WTC11 (cell line): Measurements from ENCODE around the gene RBM4. TPM values are rescaled to one million over a fixed set of nuclear protein-coding genes. Genes with fewer than 3 reads are reported as not detected.

Source experiments
- ATAC-seq: fragments of 200-7000 bp; cut with Tn5 transposase; 2 replicates; pipeline ENCODE4 v1.10.0; 2021; ENCODE audit warnings: mild to moderate bottlenecking, moderate library complexity
- CTCF ChIA-PET: fragments of 300-600 bp; sonication (Branson Sonifier 250); formaldehyde crosslinking; loops from one replicate; lab custom pipeline; 2021; ENCODE audit warnings: antibody characterized with exemption; lab: Charles Lee
- POLR2A ChIA-PET: fragments of 350-600 bp; sonication (Branson Sonifier 250); formaldehyde crosslinking; loops from one replicate; lab custom pipeline; 2021; ENCODE audit warnings: antibody characterized with exemption; lab: Charles Lee
- DNase-seq: peaks from one replicate; pipeline ENCODE4 v3.0.0; 2021; ENCODE audit warnings: low spot score
- H3K27ac Mint-ChIP-seq: 2 replicates; pipeline ENCODE4 v1.8.0; 2021; ENCODE audit warnings: mixed read lengths
- H3K27me3 Mint-ChIP-seq: 2 replicates; pipeline ENCODE4 v1.8.0; 2021; ENCODE audit warnings: low read depth, mild to moderate bottlenecking, moderate library complexity, mixed read lengths
- H3K36me3 Mint-ChIP-seq: 2 replicates; pipeline ENCODE4 v1.8.0; 2021; ENCODE audit warnings: mixed read lengths
- H3K4me1 Mint-ChIP-seq: 2 replicates; pipeline ENCODE4 v1.8.0; 2022; ENCODE audit warnings: mixed read lengths
- H3K4me3 Mint-ChIP-seq: 2 replicates; pipeline ENCODE4 v1.8.0; 2021; ENCODE audit warnings: mild to moderate bottlenecking, moderate library complexity, mixed read lengths
- H3K9me3 Mint-ChIP-seq: 2 replicates; pipeline ENCODE4 v1.8.0; 2021; ENCODE audit warnings: mixed read lengths
- ATF2 ChIP-seq: sonication (generic); formaldehyde crosslinking; IDR thresholded peaks from 2 replicates; pipeline ENCODE4 v1.8.1; 2022; ENCODE audit warnings: low read depth, missing genetic modification reagents, borderline replicate concordance
- CBFB ChIP-seq: sonication (generic); formaldehyde crosslinking; IDR thresholded peaks from 2 replicates; pipeline ENCODE4 v1.8.1; 2022; ENCODE audit warnings: mild to moderate bottlenecking, low read depth, missing genetic modification reagents
- CREB1 ChIP-seq: sonication (generic); formaldehyde crosslinking; IDR thresholded peaks from 2 replicates; pipeline ENCODE4 v1.8.0; 2023; ENCODE audit warnings: mild to moderate bottlenecking, missing genetic modification reagents
- CREM ChIP-seq: sonication (generic); formaldehyde crosslinking; IDR thresholded peaks from 2 replicates; pipeline ENCODE4 v1.8.1; 2022; ENCODE audit warnings: mild to moderate bottlenecking, missing genetic modification reagents, moderate library complexity
- EMX1 ChIP-seq: fragments of 250-450 bp; sonication (Bioruptor Pico); IDR thresholded peaks from 2 replicates; pipeline ENCODE4 v1.8.0; 2021; ENCODE audit warnings: mild to moderate bottlenecking
- ETV6 ChIP-seq: sonication (generic); formaldehyde crosslinking; IDR thresholded peaks from 2 replicates; pipeline ENCODE4 v1.8.1; 2022; ENCODE audit warnings: mild to moderate bottlenecking, missing genetic modification reagents
- GABPB1 ChIP-seq: sonication (generic); formaldehyde crosslinking; IDR thresholded peaks from 2 replicates; pipeline ENCODE4 v1.8.1; 2023; ENCODE audit warnings: mild to moderate bottlenecking, missing genetic modification reagents
- HMGA2 ChIP-seq: fragments of 250-450 bp; sonication (Bioruptor Pico); IDR thresholded peaks from 2 replicates; pipeline ENCODE4 v1.4.0; 2021; ENCODE audit warnings: mild to moderate bottlenecking, moderate library complexity
- JAZF1 ChIP-seq: fragments of 250-450 bp; sonication (Bioruptor Pico); IDR thresholded peaks from 2 replicates; pipeline ENCODE4 v1.9.0; 2021; ENCODE audit warnings: moderate library complexity, mild to moderate bottlenecking, inconsistent platforms
- NFYB ChIP-seq: sonication (generic); formaldehyde crosslinking; conservative IDR thresholded peaks from 2 replicates; pipeline ENCODE4 v1.8.0; 2022; ENCODE audit warnings: low read depth, missing genetic modification reagents
- NR2C2 ChIP-seq: sonication (generic); formaldehyde crosslinking; IDR thresholded peaks from 2 replicates; pipeline ENCODE4 v1.8.0; 2022; ENCODE audit warnings: mild to moderate bottlenecking, missing genetic modification reagents
- NR3C1 ChIP-seq: sonication (generic); formaldehyde crosslinking; conservative IDR thresholded peaks from 2 replicates; pipeline ENCODE4 v1.8.1; 2023; ENCODE audit warnings: low read depth, mild to moderate bottlenecking, missing genetic modification reagents
- RELA ChIP-seq: sonication (generic); formaldehyde crosslinking; IDR thresholded peaks from 2 replicates; pipeline ENCODE4 v1.8.1; 2022; ENCODE audit warnings: missing genetic modification reagents, mild to moderate bottlenecking, borderline replicate concordance
- SOX15 ChIP-seq: fragments of 250-450 bp; sonication (Bioruptor Pico); IDR thresholded peaks from 2 replicates; pipeline ENCODE4 v1.9.0; 2021; ENCODE audit warnings: mild to moderate bottlenecking
- SP1 ChIP-seq: sonication (generic); formaldehyde crosslinking; conservative IDR thresholded peaks from 2 replicates; pipeline ENCODE4 v1.8.1; 2022; ENCODE audit warnings: missing genetic modification reagents
- TCF7 ChIP-seq: sonication (generic); formaldehyde crosslinking; IDR thresholded peaks from 2 replicates; pipeline ENCODE4 v1.8.0; 2022; ENCODE audit warnings: mild to moderate bottlenecking, low read depth, missing genetic modification reagents, moderate library complexity
- TEAD4 ChIP-seq: sonication (generic); formaldehyde crosslinking; IDR thresholded peaks from 2 replicates; pipeline ENCODE4 v1.8.0; 2022; ENCODE audit warnings: mild to moderate bottlenecking, missing genetic modification reagents
- ZNF281 ChIP-seq: sonication (generic); formaldehyde crosslinking; IDR thresholded peaks from 2 replicates; pipeline ENCODE4 v1.8.0; 2023; ENCODE audit warnings: mild to moderate bottlenecking, missing genetic modification reagents
- ZNF396 ChIP-seq: fragments of 250-450 bp; sonication (Bioruptor Pico); IDR thresholded peaks from 2 replicates; pipeline ENCODE4 v1.8.0; 2021; ENCODE audit warnings: mild to moderate bottlenecking, moderate library complexity, borderline replicate concordance
- total RNA-seq: library from RNA; stranded (reverse); gene quantifications from 3 replicates; pipeline ENCODE4 v1.2.3, GENCODE V29; 2021

RBM4 gene
- total RNA-seq, 1 experiment from 2014 or later: 144 TPM

GRCh38 chr11:66686100-66686785, 47.7 kb downstream of the RBM4 start:
- CTCF ChIA-PET: interaction anchor here (1.1 to 1.7 kb wide), 3 partner anchors 148 to 195 kb away, joined by 4 to 8 read pairs (median 4); no protein-coding TSS in a partner anchor
- Mint-ChIP-seq H3K36me3 (peaks cover 9% of the 10 kb centered on the region; the same call in 1 of the 2 replicates), H3K4me3 (no peak overlapping the region)
- POLR2A ChIA-PET: interaction anchor here (1.0 kb wide), 1 partner anchor 48 kb away, joined by 3 read pairs; the partner anchor contains the start of gene RBM4
- no peak for TF ChIP-seq GABPB1 (CRISPR knock-in tag)
- TF ChIP-seq CREM: no peak
- TF ChIP-seq NR2C2 (CRISPR knock-in tag): no peak
- TF ChIP-seq SOX15: no peak
- TF ChIP-seq ZNF396 (CRISPR knock-in tag): no peak
- TF ChIP-seq TCF7 (CRISPR knock-in tag): no peak
- no peak for TF ChIP-seq ETV6
- TF ChIP-seq CBFB (CRISPR knock-in tag): no peak
- TF ChIP-seq JAZF1: no peak
- no peak for TF ChIP-seq ZNF281 (CRISPR knock-in tag)
- TF ChIP-seq, all 79 proteins: peak for 0
- H3K9me3 Mint-ChIP-seq: no peaks in the 10 kb centered on the region
- H3K27ac Mint-ChIP-seq: no peak overlapping the region
- no peaks in the 10 kb centered on the region for H3K27me3 Mint-ChIP-seq
- ATAC-seq (no peak), DNase-seq (no peak)
- peaks cover 5% of the 10 kb centered on the region for H3K4me1 Mint-ChIP-seq

- ChIA-PET POLR2A (interaction anchor here (1.0 kb wide), 1 partner anchor 207 kb away, joined by 3 read pairs; the partner anchor contains the start of gene DPP3), CTCF (interaction anchor here (1.1 to 1.7 kb wide), 3 partner anchors 165 to 196 kb away, joined by 3 to 4 read pairs (median 4); no protein-coding TSS in a partner anchor)
- no peaks in the 10 kb centered on the region for H3K9me3 Mint-ChIP-seq
- H3K27ac Mint-ChIP-seq: peak overlapping the region; percentile 51; the same call in 1 of the 2 replicates
- peaks cover 12% of the 10 kb centered on the region; the same call in 1 of the 2 replicates for H3K36me3 Mint-ChIP-seq
- TF ChIP-seq TEAD4: no peak
- TF ChIP-seq CREB1: no peak
- TF ChIP-seq ATF2 (CRISPR knock-in tag): no peak
- TF ChIP-seq HMGA2 (CRISPR knock-in tag): no peak
- no peak for TF ChIP-seq SP1 (CRISPR knock-in tag)
- no peak for TF ChIP-seq CBFB (CRISPR knock-in tag)
- TF ChIP-seq NFYB: no peak
- TF ChIP-seq EMX1 (CRISPR knock-in tag): no peak
- TF ChIP-seq NR3C1 (CRISPR knock-in tag): no peak
- TF ChIP-seq RELA (CRISPR knock-in tag): no peak
- H3K27me3 Mint-ChIP-seq: no peaks in the 10 kb centered on the region
- peaks cover 5% of the 10 kb centered on the region for H3K4me1 Mint-ChIP-seq
- H3K4me3 Mint-ChIP-seq: no peak overlapping the region
- DNase-seq: no peak
- ATAC-seq: no peak; the same call in 1 of the 2 replicates
These were observed 48.6 kb downstream of the RBM4 start for GRCh38 chr11:66686801-66687750.
